Lung microvascular endothelial cell (primary cell): ENCODE measurements around the gene MAP7D2. TPM values are rescaled to one million over a fixed set of nuclear protein-coding genes. Genes with fewer than 3 reads are reported as not detected.

Experiments
- DNase-seq, 2 donors: peaks; one replicate each; pipeline versions ENCODE4 v3.0.0 to v3.0.0-alpha.2; 2010; ENCODE audit warnings: low read depth in 2 of 2
- total RNA-seq: library from RNA; depleted of rRNA; stranded (reverse); fragments of >200 nt; gene quantifications from 2 replicates; pipeline ENCODE4 v1.2.1, GENCODE V29; 2014

MAP7D2 gene
- total RNA-seq, 1 donor from 2014 or later = under 0.01 TPM

- no peak for DNase-seq
Measured at GRCh38 chrX:20046223-20046622, 70.5 kb downstream of the MAP7D2 start.

- no peak for DNase-seq
Measured at GRCh38 chrX:20042221-20042620, 74.5 kb downstream of the MAP7D2 start.

GRCh38 chrX:20038966-20039365, 77.7 kb downstream of the MAP7D2 start:
- DNase-seq = no peak

- DNase-seq = no peak
Measured at GRCh38 chrX:20037186-20037585, 79.5 kb downstream of the MAP7D2 start.

- no peak for DNase-seq
Measured at GRCh38 chrX:20032201-20032600, 84.5 kb downstream of the MAP7D2 start.

GRCh38 chrX:20029728-20030127, 87.0 kb downstream of the MAP7D2 start:
- no peak for DNase-seq

GRCh38 chrX:20028588-20028987, 88.1 kb downstream of the MAP7D2 start:
- no peak for DNase-seq

GRCh38 chrX:20026278-20026677, 90.4 kb downstream of the MAP7D2 start:
- no peak for DNase-seq

- no peak for DNase-seq
Measured at GRCh38 chrX:20019672-20020365, 96.9 kb downstream of the MAP7D2 start.

- no peak for DNase-seq
Measured at GRCh38 chrX:20016616-20016945, 100.1 kb downstream of the MAP7D2 start.

GRCh38 chrX:20015945-20016615, 100.6 kb downstream of the MAP7D2 start:
- peak in 1 of 2 donors; percentile 18 for DNase-seq

- DNase-seq = no peak
Measured at GRCh38 chrX:20015422-20015821, 101.3 kb downstream of the MAP7D2 start.

GRCh38 chrX:20011608-20012007, 105.1 kb downstream of the MAP7D2 start:
- no peak for DNase-seq

- no peak for DNase-seq
Measured at GRCh38 chrX:20007962-20008622, 108.6 kb downstream of the MAP7D2 start.

- DNase-seq = no peak
Measured at GRCh38 chrX:20005883-20006282, 110.8 kb downstream of the MAP7D2 start.

- no peak for DNase-seq
Measured at GRCh38 chrX:20001588-20001987, 115.1 kb downstream of the MAP7D2 start.

GRCh38 chrX:19991350-19991718, 125.4 kb downstream of the MAP7D2 start:
- DNase-seq = no peak

GRCh38 chrX:19990556-19991349, 126.0 kb downstream of the MAP7D2 start, which contains the start of gene BCLAF3:
Gene BCLAF3, minus strand, starts transcription at chrX:19991061. Its CDS starts 20,797 bp downstream, at chrX:19970264.
- peak; percentile 84 to 89 for DNase-seq

- peak; percentile 3 to 16 for DNase-seq
Measured at GRCh38 chrX:19990151-19990555, 126.6 kb downstream of the MAP7D2 start.

GRCh38 chrX:19987856-19988255, 128.9 kb downstream of the MAP7D2 start:
- DNase-seq = no peak

- no peak for DNase-seq
Measured at GRCh38 chrX:19986531-19986930, 130.2 kb downstream of the MAP7D2 start.

GRCh38 chrX:19981947-19982346, 134.8 kb downstream of the MAP7D2 start:
- DNase-seq = no peak
